GM19395 (cell line): ENCODE measurements around the gene PTPRM.
"Not testable (repeated sequence)": the region's sequence is repeated elsewhere in the genome, so short reads cannot be mapped to it uniquely, and the experiment has no call there.

Experiments used
- ATAC-seq: cut with Tn5 transposase; IDR thresholded peaks from one replicate; pipeline ENCODE4 v1.9.1; 2021; ENCODE audit warnings: mild to moderate bottlenecking, moderate library complexity; ENCODE audit not compliant: unreplicated experiment

The PTPRM gene

GRCh38 chr18:8031496-8031895 lies 464.4 kb downstream of the PTPRM start:
- no peak for ATAC-seq

DNA sequence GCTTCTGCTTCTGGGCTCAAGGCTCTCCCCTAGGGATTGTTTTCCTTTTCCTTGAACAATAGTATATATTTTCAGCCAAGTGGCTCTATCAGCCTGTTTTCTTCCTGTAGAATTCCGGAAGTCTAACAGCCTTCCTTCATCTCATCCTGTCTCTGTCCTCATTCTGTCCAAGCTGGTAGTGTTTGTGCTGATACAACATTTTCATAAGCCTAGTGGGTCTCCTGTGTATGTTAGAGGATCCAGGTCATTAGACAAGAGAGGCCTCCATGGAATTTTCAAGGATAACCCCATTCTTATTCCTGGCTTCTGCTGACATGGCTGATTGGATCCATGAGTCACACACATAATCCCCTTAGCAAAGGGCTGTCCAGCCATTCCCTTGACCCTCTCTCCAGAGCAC lies 467.6 kb downstream of the PTPRM start:
- no peak for ATAC-seq

- no peak for ATAC-seq
Measured at GRCh38 chr18:8036551-8036950, 469.4 kb downstream of the PTPRM start.

DNA sequence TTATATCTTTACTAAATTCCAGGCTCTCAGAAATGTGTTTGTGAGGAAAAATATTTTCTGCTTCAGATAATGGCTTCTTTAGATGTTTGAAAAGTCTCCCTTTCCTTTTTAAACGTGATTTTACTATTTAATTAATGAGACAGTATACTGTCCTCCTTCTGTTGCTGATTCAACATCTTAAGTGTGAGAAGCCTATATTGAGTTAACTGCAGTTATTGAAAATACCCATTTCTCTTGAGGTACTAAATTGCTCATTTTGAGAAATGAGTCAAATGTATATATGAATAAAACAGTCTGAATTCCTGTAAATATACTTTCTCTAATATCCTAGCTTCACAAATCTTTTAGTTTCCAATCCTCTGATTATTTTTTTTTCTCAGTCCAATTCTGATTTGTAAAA lies 470.2 kb downstream of the PTPRM start:
- no peak for ATAC-seq

- ATAC-seq, result no peak
Measured at GRCh38 chr18:8040021-8040420, 472.9 kb downstream of the PTPRM start.

GRCh38 chr18:8041526-8042111 lies 474.5 kb downstream of the PTPRM start:
- ATAC-seq, result no peak

- ATAC-seq, result no peak
Measured at GRCh38 chr18:8044004-8044403, 476.9 kb downstream of the PTPRM start.

- no peak for ATAC-seq
Measured at GRCh38 chr18:8045160-8045883, 478.2 kb downstream of the PTPRM start.

DNA sequence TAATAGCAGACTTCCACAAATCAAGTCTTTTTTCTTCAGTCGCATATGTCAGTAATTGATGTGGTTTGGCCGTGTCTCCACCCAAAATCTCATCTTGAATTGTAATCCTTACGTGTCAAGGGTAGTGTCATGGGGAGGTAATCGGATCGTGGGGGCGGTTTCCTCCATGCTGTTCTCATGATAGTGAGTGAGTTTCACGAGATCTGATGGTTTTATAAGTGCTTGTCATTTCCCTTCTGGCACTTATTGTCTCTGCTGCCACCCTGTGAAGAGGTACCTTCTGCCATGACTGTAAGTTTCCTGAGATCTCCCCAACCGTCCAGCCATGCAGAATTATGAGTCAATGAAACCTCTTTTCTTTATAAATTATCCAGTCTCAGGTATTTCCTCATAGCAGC lies 478.8 kb downstream of the PTPRM start:
- ATAC-seq, result no peak

DNA sequence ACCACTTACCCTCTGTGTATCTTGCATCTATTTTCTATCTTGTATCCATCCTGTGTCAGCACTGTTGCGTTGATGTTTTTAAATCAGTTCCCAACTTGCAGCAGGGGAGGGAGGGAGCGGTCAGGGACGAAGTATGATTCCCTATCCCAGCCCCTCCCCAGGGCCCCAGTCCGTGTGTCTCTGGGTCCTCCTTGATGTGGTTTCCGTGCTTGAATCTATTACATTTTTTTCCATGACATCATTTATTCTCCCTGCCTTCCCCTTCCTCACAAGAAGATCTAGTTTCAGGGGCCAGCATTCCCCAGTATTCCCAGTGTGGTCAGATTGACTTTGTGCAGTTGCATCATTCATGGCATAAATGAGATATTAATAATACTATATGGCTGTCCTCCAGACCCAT lies 479.3 kb downstream of the PTPRM start:
- ATAC-seq, result no peak

GRCh38 chr18:8049147-8049546 lies 482.0 kb downstream of the PTPRM start:
- ATAC-seq, result no peak

- no peak for ATAC-seq
Measured at GRCh38 chr18:8050616-8051329, 483.7 kb downstream of the PTPRM start.

DNA sequence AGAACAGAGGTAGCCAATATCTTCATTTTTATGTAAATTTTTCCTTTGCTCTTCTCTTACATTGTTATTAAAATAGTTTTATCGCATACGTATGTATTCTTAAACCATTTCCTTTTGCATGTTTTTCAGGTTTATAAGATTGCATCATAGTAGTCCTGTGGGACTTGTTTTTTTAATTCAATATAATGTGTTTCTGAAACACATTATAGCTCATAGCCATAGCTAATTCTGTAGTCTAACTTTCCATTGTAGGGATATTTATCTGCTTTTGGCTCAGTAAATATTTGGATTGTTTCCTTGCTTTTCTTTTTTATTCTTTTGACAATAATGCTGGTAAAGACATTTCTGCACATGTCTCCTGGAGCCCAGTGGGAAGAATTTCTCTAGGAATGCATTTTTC lies 484.3 kb downstream of the PTPRM start:
- no peak for ATAC-seq

DNA sequence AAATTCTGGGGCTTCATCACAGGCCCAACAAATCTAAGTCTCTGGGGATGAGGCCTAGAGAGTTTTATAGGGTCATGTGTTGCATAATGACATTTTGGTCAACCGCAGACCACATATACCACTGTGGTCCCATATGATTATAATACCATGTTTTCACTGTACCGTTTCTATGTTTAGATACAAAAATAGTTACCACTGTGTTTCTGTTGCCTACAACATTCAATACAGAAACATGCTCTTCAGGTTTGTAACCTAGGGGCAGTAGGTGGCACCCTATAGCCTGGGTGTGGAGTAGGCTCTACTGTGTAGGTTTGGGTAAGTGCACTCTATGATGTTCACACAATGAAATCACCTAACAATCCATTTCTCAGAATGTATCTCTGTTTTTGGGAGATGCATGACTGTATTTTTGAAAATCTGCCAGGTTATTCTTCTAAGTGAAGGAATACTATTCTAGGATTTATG lies 485.2 kb downstream of the PTPRM start:
- peak; percentile 56 for ATAC-seq

DNA sequence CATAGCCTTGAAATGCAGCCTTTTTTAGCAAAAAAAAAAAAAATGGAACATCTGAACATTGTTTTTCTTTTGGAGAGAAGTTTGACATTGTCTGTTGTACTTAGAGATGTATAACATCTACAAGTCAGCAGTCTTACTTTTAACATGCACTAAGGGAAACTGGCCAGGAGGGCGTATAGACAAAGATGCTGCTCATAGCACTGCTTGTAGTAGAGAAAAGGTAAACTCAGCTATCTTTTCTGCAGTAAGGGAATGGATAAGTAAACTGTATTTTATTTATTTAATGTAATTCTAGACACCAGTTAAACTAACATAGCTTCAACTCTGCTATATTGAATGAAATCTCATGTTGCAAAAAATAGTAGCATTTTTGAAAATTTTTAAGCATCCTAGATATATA lies 489.6 kb downstream of the PTPRM start:
- ATAC-seq, result no peak

- not testable (repeated sequence) for ATAC-seq
Measured at GRCh38 chr18:8063152-8063551, 496.0 kb downstream of the PTPRM start.

DNA sequence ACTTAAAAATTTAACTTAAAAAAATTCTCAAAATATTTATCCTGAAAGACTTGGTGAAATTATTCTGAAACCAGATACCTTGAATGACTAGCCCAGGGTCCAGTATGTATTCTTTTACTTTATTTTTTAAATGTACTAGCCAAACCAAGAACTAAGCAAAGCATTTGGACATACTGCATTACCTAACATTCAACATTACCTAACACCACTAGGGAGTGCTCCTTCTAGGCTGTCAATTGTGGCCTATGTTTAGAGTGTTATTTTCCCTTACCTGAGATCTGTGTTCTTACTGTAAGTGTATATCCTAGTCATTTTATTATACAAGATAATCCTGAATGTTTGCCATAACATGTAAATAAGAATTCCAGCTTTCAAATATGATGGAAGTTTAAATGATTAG lies 496.6 kb downstream of the PTPRM start:
- no peak for ATAC-seq

DNA sequence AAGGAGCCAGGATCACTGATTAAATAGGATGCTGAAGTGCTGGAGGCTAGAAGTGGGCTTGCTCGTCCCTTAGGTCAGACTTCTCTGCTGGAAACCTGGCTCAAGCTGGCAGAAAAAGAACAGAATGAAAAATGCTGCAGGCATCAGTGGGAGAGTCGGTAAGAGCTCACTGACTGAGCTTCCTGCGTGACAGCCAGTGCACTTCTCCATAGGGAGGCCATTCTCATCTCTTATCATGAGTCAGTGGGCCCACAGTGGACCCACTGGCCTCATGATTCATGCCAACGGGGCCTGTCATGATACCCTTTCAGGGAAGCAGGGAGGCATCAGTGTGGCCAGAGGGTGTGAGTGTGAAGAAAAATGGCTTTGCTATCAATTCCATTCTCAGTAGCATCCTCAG lies 498.2 kb downstream of the PTPRM start:
- ATAC-seq, result no peak

DNA sequence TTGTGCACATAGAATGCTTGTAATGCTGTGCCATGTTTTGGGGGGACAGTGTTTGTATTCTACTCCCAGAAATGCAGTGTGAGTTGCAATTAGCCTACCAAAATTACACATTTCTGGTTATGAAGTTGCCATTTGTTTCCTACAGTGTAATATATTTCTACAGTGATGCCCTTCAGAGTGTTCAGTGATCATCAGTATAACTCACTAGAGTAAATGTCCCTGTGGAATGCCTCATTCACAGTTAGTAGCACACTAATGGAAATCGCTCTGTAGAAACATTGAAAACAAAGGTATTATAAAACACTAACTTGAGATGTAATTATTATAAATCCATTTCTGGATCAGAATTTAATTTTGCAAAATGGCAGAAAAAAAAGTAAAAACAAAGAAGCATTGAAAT lies 498.7 kb downstream of the PTPRM start:
- no peak for ATAC-seq

DNA sequence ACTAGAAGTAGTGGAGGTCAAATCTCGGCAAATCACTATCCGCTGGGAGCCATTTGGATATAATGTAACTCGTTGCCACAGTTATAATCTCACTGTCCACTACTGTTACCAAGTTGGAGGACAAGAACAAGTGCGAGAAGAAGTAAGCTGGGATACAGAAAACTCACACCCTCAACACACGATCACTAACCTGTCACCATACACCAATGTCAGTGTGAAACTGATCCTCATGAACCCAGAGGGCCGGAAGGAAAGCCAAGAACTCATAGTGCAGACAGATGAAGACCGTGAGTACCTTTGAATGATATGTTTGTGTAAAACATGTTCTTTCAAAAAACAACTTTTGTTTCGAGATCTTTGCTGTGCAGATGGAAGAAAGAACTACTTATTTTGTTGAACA lies 502.6 kb downstream of the PTPRM start:
- ATAC-seq, result no peak

- ATAC-seq, result no peak
Measured at GRCh38 chr18:8073167-8073566, 506.1 kb downstream of the PTPRM start.

DNA sequence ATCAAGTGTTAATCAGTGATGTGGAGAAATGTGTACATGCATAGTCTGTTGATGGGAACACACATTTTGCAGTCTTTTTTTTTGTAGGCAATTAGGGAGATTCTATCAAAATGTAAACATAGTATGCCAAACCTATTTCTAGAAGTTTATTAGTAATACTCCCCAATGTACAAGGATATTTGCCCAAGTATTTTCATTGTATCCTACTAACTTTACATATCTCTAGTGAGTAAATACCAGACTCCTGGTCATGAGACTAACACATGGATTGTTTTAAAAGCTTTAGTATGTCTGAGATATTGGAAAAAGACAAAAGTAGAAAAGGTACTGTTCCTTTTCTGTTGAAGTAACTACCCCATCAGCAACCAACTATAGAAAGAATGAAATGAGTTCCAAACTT lies 513.0 kb downstream of the PTPRM start:
- ATAC-seq, result no peak
